GM12891 (cell line): Measurements from ENCODE around the gene RAPGEF2.

Source experiments
- POLR2A ChIP-seq: IDR thresholded peaks from 2 replicates; pipeline ENCODE4 v1.6.1; 2011; ENCODE audit warnings: low read depth, low read length, control low read depth
- POLR2AphosphoS5 ChIP-seq: IDR thresholded peaks from 2 replicates; pipeline ENCODE4 v1.6.1; 2011; ENCODE audit warnings: low read depth, low read length, control low read depth
- SPI1 ChIP-seq: IDR thresholded peaks from 2 replicates; pipeline ENCODE4 v1.6.1; 2011; ENCODE audit warnings: low read depth, low read length, control low read depth
- TAF1 ChIP-seq: IDR thresholded peaks from 2 replicates; pipeline ENCODE4 v1.6.1; 2011; ENCODE audit warnings: low read depth, low read length, control low read depth

DNA sequence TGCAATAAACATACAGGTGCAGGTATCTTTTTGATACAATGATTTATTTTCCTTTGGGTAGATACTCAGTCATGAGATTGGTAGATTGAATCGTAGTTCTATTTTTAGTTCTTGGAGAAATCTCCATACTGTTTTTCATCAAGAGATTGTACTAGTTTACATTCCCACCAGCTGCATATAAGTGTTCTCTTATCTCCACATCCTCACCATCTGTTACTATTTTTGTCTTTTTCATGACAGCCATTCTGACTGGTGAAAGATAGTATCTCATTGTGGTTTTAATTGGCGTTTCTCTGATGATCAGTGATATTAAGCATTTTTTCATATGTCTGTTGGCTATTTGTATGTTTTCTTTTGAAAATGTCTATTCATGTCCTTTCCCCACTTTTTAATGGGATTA, 202.2 kb downstream of the RAPGEF2 start:
- TF ChIP-seq POLR2AphosphoS5 (no peak), SPI1 (no peak), POLR2A (no peak), TAF1 (no peak)
